DMS53 treated with DMSO at 0.1 percent for 48 hours (cell line): ENCODE measurements around the gene PLCG2.

Experiments used
- DNase-seq: peaks from one replicate; lab custom pipeline; 2025; ENCODE audit not compliant: unreplicated experiment; lab: John Stamatoyannopoulos, UW

The PLCG2 gene

GRCh38 chr16:81905277-81905676, 126.2 kb downstream of the PLCG2 start:
- no peak for DNase-seq

- DNase-seq = no peak
Observed at GRCh38 chr16:81907681-81908080, 128.6 kb downstream of the PLCG2 start.

- no peak for DNase-seq
Observed at GRCh38 chr16:81908466-81909262, 129.6 kb downstream of the PLCG2 start.

GRCh38 chr16:81910366-81910885, 131.3 kb downstream of the PLCG2 start:
- no peak for DNase-seq

GRCh38 chr16:81912395-81912794, 133.3 kb downstream of the PLCG2 start:
- no peak for DNase-seq

GRCh38 chr16:81913222-81913621, 134.1 kb downstream of the PLCG2 start:
- no peak for DNase-seq

- no peak for DNase-seq
Observed at GRCh38 chr16:81917375-81917774, 138.3 kb downstream of the PLCG2 start.

- DNase-seq = no peak
Observed at GRCh38 chr16:81918927-81919326, 139.8 kb downstream of the PLCG2 start.

GRCh38 chr16:81920498-81920897, 141.4 kb downstream of the PLCG2 start:
- DNase-seq = no peak

GRCh38 chr16:81921085-81921814, 142.2 kb downstream of the PLCG2 start:
- DNase-seq = no peak

- no peak for DNase-seq
Observed at GRCh38 chr16:81921843-81922584, 142.9 kb downstream of the PLCG2 start.

GRCh38 chr16:81923296-81923695, 144.2 kb downstream of the PLCG2 start:
- no peak for DNase-seq

GRCh38 chr16:81925016-81925415, 145.9 kb downstream of the PLCG2 start:
- no peak for DNase-seq

- DNase-seq = no peak
Observed at GRCh38 chr16:81926036-81926435, 146.9 kb downstream of the PLCG2 start.

GRCh38 chr16:81927561-81928185, 148.6 kb downstream of the PLCG2 start:
- no peak for DNase-seq

GRCh38 chr16:81928271-81928918, 149.3 kb downstream of the PLCG2 start:
- DNase-seq = no peak

- DNase-seq = no peak
Observed at GRCh38 chr16:81928975-81929374, 149.9 kb downstream of the PLCG2 start.

- DNase-seq = no peak
Observed at GRCh38 chr16:81929841-81930240, 150.8 kb downstream of the PLCG2 start.

GRCh38 chr16:81931927-81932326, 152.8 kb downstream of the PLCG2 start:
- DNase-seq = no peak

- DNase-seq = no peak
Observed at GRCh38 chr16:81932668-81933067, 153.6 kb downstream of the PLCG2 start.

GRCh38 chr16:81933361-81933760, 154.3 kb downstream of the PLCG2 start:
- no peak for DNase-seq
